Prostate gland (tissue), 2 donors: ENCODE results near the gene ADAMTS13.

Experiments used
- POLR2A ChIP-seq: fragments of 450-650 bp; IDR thresholded peaks from one replicate; pipeline ENCODE4 v1.6.1; 2016; ENCODE audit warnings: antibody characterized with exemption, mild to moderate bottlenecking
- TF ChIP-seq, protein P1 (sequence below), 4 experiments: fragments of 200-600 bp in 2 of 4; fragments of 450-650 bp in 2 of 4; sonication (generic) in 2 of 4; IDR thresholded peaks; 1 replicate in 3 of 4; 2 replicates in 1 of 4; pipeline ENCODE4 v1.5.1; 2016 to 2019; ENCODE audit warnings: antibody characterized with exemption in 4 of 4, mild to moderate bottlenecking in 2 of 4, moderate library complexity in 2 of 4

DNA sequence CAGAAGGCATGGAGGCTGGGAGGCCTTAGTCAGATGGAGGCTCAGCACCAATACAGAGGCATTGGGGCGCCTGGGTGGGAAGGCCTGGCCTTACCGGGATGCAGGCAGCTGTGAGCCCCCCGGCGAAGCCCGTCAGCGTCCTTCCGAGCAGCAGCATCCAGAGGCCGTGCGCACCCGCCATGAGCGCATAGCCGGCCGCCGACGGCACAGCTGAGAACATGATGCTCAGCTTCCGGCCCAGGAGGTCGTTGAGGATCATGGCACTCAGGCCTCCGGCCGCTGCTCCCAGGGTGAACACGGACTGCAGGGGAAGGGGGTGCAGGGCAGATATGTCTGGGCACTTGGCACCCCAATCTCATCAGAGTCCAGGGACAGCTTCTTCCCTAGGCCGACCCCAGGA, 54.8 kb downstream of the ADAMTS13 start:
- TF ChIP-seq, protein P1, sequence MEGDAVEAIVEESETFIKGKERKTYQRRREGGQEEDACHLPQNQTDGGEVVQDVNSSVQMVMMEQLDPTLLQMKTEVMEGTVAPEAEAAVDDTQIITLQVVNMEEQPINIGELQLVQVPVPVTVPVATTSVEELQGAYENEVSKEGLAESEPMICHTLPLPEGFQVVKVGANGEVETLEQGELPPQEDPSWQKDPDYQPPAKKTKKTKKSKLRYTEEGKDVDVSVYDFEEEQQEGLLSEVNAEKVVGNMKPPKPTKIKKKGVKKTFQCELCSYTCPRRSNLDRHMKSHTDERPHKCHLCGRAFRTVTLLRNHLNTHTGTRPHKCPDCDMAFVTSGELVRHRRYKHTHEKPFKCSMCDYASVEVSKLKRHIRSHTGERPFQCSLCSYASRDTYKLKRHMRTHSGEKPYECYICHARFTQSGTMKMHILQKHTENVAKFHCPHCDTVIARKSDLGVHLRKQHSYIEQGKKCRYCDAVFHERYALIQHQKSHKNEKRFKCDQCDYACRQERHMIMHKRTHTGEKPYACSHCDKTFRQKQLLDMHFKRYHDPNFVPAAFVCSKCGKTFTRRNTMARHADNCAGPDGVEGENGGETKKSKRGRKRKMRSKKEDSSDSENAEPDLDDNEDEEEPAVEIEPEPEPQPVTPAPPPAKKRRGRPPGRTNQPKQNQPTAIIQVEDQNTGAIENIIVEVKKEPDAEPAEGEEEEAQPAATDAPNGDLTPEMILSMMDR (IDR thresholded peaks at IDR 0.05), result no peak
- no peak for TF ChIP-seq POLR2A
